Activated B cell treated with CpG ODN at 0.5 μM for 24 hours (primary cell): ENCODE data around the gene HDAC4. TPM values are rescaled to one million over a fixed set of nuclear protein-coding genes. Genes with fewer than 3 reads are reported as not detected.

Experiments
- ATAC-seq: fragments of 200-7000 bp; cut with Tn5 transposase; one replicate; pipeline ENCODE4 v1.10.0; 2021; ENCODE audit warnings: low read depth, mild to moderate bottlenecking, moderate library complexity
- CTCF ChIA-PET: fragments of 350-600 bp; sonication (Branson Sonifier 250); formaldehyde crosslinking; loops from one replicate; lab custom pipeline; 2021; ENCODE audit warnings: antibody characterized with exemption; lab: Charles Lee
- POLR2A ChIA-PET: fragments of 350-600 bp; sonication (Branson Sonifier 250); formaldehyde crosslinking; loops from one replicate; lab custom pipeline; 2021; ENCODE audit warnings: antibody characterized with exemption; lab: Charles Lee
- DNase-seq: peaks from one replicate; pipeline ENCODE4 v3.0.0; 2022
- H3K27ac Mint-ChIP-seq: one replicate; pipeline ENCODE4 v1.8.0; 2020; ENCODE audit warnings: mixed read lengths
- H3K27me3 Mint-ChIP-seq: one replicate; pipeline ENCODE4 v1.8.0; 2021; ENCODE audit warnings: mixed read lengths
- H3K36me3 Mint-ChIP-seq: one replicate; pipeline ENCODE4 v1.8.0; 2021; ENCODE audit warnings: low read depth, mixed read lengths
- H3K4me1 Mint-ChIP-seq: one replicate; pipeline ENCODE4 v1.8.0; 2021; ENCODE audit warnings: mixed read lengths
- H3K4me3 Mint-ChIP-seq: one replicate; pipeline ENCODE4 v1.8.0; 2020; ENCODE audit warnings: mild to moderate bottlenecking, mixed read lengths
- H3K9me3 Mint-ChIP-seq: one replicate; pipeline ENCODE4 v1.8.0; 2020; ENCODE audit warnings: mixed read lengths
- CTCF ChIP-seq: fragments of 200-600 bp; IDR thresholded peaks from one replicate; pipeline ENCODE4 v1.8.0; 2022; ENCODE audit warnings: antibody characterized with exemption, mild to moderate bottlenecking
- intact Hi-C: fragments of 100-400 bp; cut with micrococcal nuclease; formaldehyde crosslinking; loops from one replicate; pipeline ENCODE4 v1.15.1; 2024
- total RNA-seq: library from RNA; stranded (reverse); gene quantifications from 2 replicates; pipeline ENCODE4 v1.2.3, GENCODE V29; 2022

HDAC4 gene
- total RNA-seq, 1 donor from 2014 or later = 31.9 TPM

- no peak for TF ChIP-seq CTCF
- H3K9me3 Mint-ChIP-seq = no peaks in the 10 kb centered on the region
- H3K27ac Mint-ChIP-seq = no peak overlapping the region
- H3K4me3 Mint-ChIP-seq = no peak overlapping the region
- ChIA-PET CTCF (no interaction called here), POLR2A (no interaction called here)
- H3K36me3 Mint-ChIP-seq = peaks cover 70% of the 10 kb centered on the region
- no peak for DNase-seq
- no peaks in the 10 kb centered on the region for H3K4me1 Mint-ChIP-seq
- H3K27me3 Mint-ChIP-seq = no peaks in the 10 kb centered on the region
- intact Hi-C loops = loop anchor here (10.0 kb wide), 1 partner anchor 1014 kb away; the partner anchor contains the start of gene OTOS
- no peak for ATAC-seq
Observed at GRCh38 chr2:239130786-239131325, 270.0 kb downstream of the HDAC4 start.

DNA sequence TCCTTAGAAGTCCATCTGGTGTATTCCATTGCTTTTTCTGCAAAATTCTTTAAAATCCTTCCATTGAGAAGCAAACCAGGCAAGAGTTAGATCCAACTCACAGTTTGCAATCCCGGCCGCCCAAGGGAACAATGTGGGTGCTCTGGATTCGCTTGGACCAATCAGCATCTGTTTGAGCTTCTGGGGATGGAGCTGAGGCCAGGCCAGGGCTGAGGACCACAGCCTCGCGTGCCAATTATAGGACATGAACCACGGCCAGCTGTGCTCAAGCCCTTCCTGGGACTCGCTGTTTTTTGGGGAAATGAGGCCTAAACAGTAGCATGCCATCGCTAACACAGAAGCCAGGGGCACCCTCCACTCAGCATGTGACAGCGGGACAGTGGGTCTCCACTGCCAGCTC is 270.8 kb downstream of the HDAC4 start:
- DNase-seq (no peak), ATAC-seq (no peak)
- ChIA-PET POLR2A (no interaction called here), CTCF (no interaction called here)
- H3K27ac Mint-ChIP-seq = no peak overlapping the region
- no peak for TF ChIP-seq CTCF
- no peaks in the 10 kb centered on the region for H3K4me1 Mint-ChIP-seq
- H3K27me3 Mint-ChIP-seq = no peaks in the 10 kb centered on the region
- intact Hi-C loops = loop anchor here (10.0 kb wide), 1 partner anchor 1015 kb away; the partner anchor contains the start of gene OTOS
- no peak overlapping the region for H3K4me3 Mint-ChIP-seq
- H3K36me3 Mint-ChIP-seq = peaks cover 70% of the 10 kb centered on the region
- peaks cover 2% of the 10 kb centered on the region for H3K9me3 Mint-ChIP-seq

DNA sequence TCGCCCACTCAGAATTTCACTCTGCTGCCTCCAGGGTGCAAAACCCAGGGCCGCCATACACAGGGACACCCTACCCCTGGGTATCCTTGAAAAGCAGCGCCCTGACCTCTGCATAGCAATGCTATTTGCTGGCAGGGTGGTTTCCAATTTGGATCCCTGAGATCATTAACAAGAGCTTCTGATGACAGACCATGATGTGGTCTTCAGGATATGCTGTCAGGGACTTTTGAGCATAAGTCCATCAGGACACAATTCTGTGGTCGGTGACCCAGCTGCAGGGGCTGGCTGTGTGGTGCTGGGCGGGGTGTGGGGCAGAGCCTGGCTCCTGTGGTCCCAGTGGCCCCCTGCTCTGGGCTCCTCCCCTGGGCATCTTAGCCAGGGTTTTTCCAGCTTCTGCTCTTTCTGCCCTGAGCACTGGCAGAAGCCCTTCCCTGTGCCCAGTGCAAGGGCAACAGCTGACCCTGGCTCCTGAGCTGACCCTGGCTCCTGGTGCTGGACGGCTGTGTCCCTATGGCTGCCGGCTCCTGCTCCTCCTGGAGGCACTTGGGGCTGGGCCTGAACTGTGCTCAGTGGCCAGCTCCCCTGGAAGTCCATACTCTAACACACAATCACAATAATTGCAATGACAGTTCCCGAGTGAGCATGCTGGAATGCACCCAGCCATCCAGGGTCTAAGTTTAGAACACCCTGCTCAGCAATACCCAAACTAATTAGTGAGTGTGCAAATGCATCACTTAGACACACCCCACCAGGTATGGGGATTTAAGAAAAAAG is 271.5 kb downstream of the HDAC4 start:
- CTCF ChIA-PET = no interaction called here
- H3K36me3 Mint-ChIP-seq = peaks cover 70% of the 10 kb centered on the region
- no peak overlapping the region for H3K4me3 Mint-ChIP-seq
- DNase-seq = no peak
- intact Hi-C loops = no loop called here
- no peak for TF ChIP-seq CTCF
- POLR2A ChIA-PET = no interaction called here
- no peaks in the 10 kb centered on the region for H3K27me3 Mint-ChIP-seq
- no peak for ATAC-seq
- peaks cover 2% of the 10 kb centered on the region for H3K9me3 Mint-ChIP-seq
- H3K27ac Mint-ChIP-seq = no peak overlapping the region
- no peaks in the 10 kb centered on the region for H3K4me1 Mint-ChIP-seq

GRCh38 chr2:239128706-239129105 is 272.1 kb downstream of the HDAC4 start:
- intact Hi-C loops = no loop called here
- CTCF ChIA-PET = no interaction called here

More at GRCh38 chr2:239128706-239129105, 272.1 kb downstream of the HDAC4 start:
- POLR2A ChIA-PET = no interaction called here
- H3K4me1 Mint-ChIP-seq = no peaks in the 10 kb centered on the region
- H3K4me3 Mint-ChIP-seq = no peak overlapping the region
- ATAC-seq (no peak), DNase-seq (no peak)
- no peak for TF ChIP-seq CTCF
- H3K36me3 Mint-ChIP-seq = peaks cover 67% of the 10 kb centered on the region
- no peaks in the 10 kb centered on the region for H3K27me3 Mint-ChIP-seq
- H3K9me3 Mint-ChIP-seq = peaks cover 2% of the 10 kb centered on the region
- no peak overlapping the region for H3K27ac Mint-ChIP-seq
